K562 (cell line): ENCODE data around the gene PARP4. TPM values are rescaled to one million over a fixed set of nuclear protein-coding genes. Genes with fewer than 3 reads are reported as not detected.

Source experiments
- ATAC-seq: fragments of 200-7000 bp; cut with Tn5 transposase; 3 replicates; pipeline ENCODE4 v1.9.1; 2020; ENCODE audit warnings: moderate library complexity
- BruUV-seq: library from RNA; stranded (reverse); fragments of 400-500 nt; replicated peaks from 2 replicates; lab custom pipeline; 2021; lab: Mats Ljungman, UMichigan
- CTCF ChIA-PET: fragments of 300-600 bp; formaldehyde crosslinking; extraction: SDS; loops from one replicate; lab custom pipeline; 2021; ENCODE audit warnings: low intra/inter-chr PET ratio; lab: Yijun Ruan, JAX
- POLR2A ChIA-PET: fragments of 300-600, 350-650 bp; sonication (Branson Sonifier 250); formaldehyde crosslinking; extraction: SDS; loops from one replicate; lab custom pipeline; 2021; ENCODE audit warnings: antibody characterized with exemption, inconsistent platforms; lab: Yijun Ruan, JAX
- DNase-seq, 4 experiments: peaks; one replicate each; pipeline versions ENCODE4 v3.0.0 to v3.0.0-alpha.2; 2011 to 2018; ENCODE audit warnings: low spot score in 3 of 4, mixed read lengths in 3 of 4; ENCODE audit errors: extremely low read depth in 1 of 4
- FAIRE-seq: peaks from 2 replicates; lab custom pipeline; 2011; peaks lifted over from hg19 to GRCh38; lab: Jason Lieb, UNC
- H2AFZ ChIP-seq: 2 replicates; pipeline ENCODE4 v1.6.0; 2011; ENCODE audit warnings: low read depth, low read length, control low read depth, inconsistent platforms
- H3K27ac ChIP-seq: fragments of 200-600 bp; 3 replicates; pipeline ENCODE4 v1.8.0; 2011; ENCODE audit warnings: low read depth, mild to moderate bottlenecking, control low read depth, inconsistent platforms, low read length, moderate library complexity, mixed read lengths; ENCODE audit errors: extremely low read depth
- H3K27me3 ChIP-seq, 2 experiments: fragments of 300-600 bp in 1 of 2; 2 replicates in 1 of 2; 3 replicates in 1 of 2; pipeline versions ENCODE4 v1.6.0 to v1.8.0; 2011; ENCODE audit warnings: inconsistent platforms in 2 of 2, low read length in 2 of 2, mild to moderate bottlenecking in 1 of 2, mixed read lengths in 1 of 2, moderate library complexity in 1 of 2; ENCODE audit not compliant: control insufficient read depth in 2 of 2, insufficient read depth in 2 of 2
- H3K36me3 ChIP-seq: fragments of 300-600 bp; 3 replicates; pipeline ENCODE4 v1.8.0; 2011; ENCODE audit warnings: mild to moderate bottlenecking, low read length, inconsistent platforms; ENCODE audit not compliant: control insufficient read depth, insufficient read depth
- H3K4me1 ChIP-seq, 2 experiments: fragments of 200-600 bp in 1 of 2; replicated peaks in 1 of 2; 2 replicates in 1 of 2; 3 replicates in 1 of 2; pipeline versions ENCODE4 v1.5.1 to v1.8.0; 2011; ENCODE audit warnings: inconsistent platforms in 2 of 2, low read length in 2 of 2, mild to moderate bottlenecking in 1 of 2, mixed read lengths in 1 of 2, moderate library complexity in 1 of 2; ENCODE audit not compliant: control insufficient read depth in 2 of 2, insufficient read depth in 2 of 2
- H3K4me2 ChIP-seq: 2 replicates; pipeline ENCODE4 v1.6.1; 2011; ENCODE audit warnings: low read length, control low read depth, inconsistent platforms, mixed read lengths; ENCODE audit not compliant: insufficient read depth
- H3K4me3 ChIP-seq: fragments of 200-600 bp; sonication (generic), shearing (Covaris generic); 2 replicates; pipeline ENCODE4 v1.5.1; 2016; ENCODE audit warnings: control low read depth, inconsistent platforms
- H3K79me2 ChIP-seq: fragments of 200-600 bp; 3 replicates; pipeline ENCODE4 v1.8.0; 2011; ENCODE audit warnings: low read length, inconsistent platforms; ENCODE audit not compliant: control insufficient read depth, insufficient read depth
- H3K9ac ChIP-seq, 2 experiments: 2 replicates each; pipeline versions ENCODE4 v1.6.0 to v1.6.1; 2011; ENCODE audit warnings: low read depth in 2 of 2, low read length in 2 of 2, control low read depth in 1 of 2, inconsistent platforms in 1 of 2, mild to moderate bottlenecking in 1 of 2, mixed read lengths in 1 of 2; ENCODE audit not compliant: insufficient read depth in 1 of 2
- H3K9me1 ChIP-seq: one replicate; pipeline ENCODE4 v1.6.0; 2011; ENCODE audit warnings: inconsistent platforms, mild to moderate bottlenecking, low read length, moderate library complexity; ENCODE audit not compliant: control insufficient read depth, insufficient read depth
- H3K9me3 ChIP-seq: replicated peaks from 2 replicates; pipeline ENCODE4 v1.5.1; 2011; ENCODE audit warnings: low read depth, low read length, inconsistent platforms; ENCODE audit not compliant: control insufficient read depth, insufficient read depth
- H4K20me1 ChIP-seq: replicated peaks from 2 replicates; pipeline ENCODE4 v1.6.1; 2011; ENCODE audit warnings: low read length, inconsistent platforms, mixed read lengths; ENCODE audit not compliant: control insufficient read depth, insufficient read depth
- CXXC5 ChIP-seq: fragments of 250-450 bp; sonication (Bioruptor Pico); IDR thresholded peaks from 2 replicates; pipeline ENCODE4 v1.8.0; 2022; ENCODE audit warnings: inconsistent platforms, mild to moderate bottlenecking, moderate library complexity
- JUND ChIP-seq, 2 experiments: IDR thresholded peaks; 2 replicates in 1 of 2; 3 replicates in 1 of 2; pipeline ENCODE4 v1.6.1; 2011; ENCODE audit warnings: borderline replicate concordance in 2 of 2, low read depth in 2 of 2, low read length in 2 of 2, improper control_type of control experiment in 1 of 2, missing biosample characterization in 1 of 2, missing genetic modification characterization in 1 of 2, missing genetic modification reagents in 1 of 2
- MAZ ChIP-seq, 2 experiments: fragments of 450-650 bp in 1 of 2; sonication (generic) in 1 of 2; formaldehyde crosslinking; IDR thresholded peaks in 1 of 2; conservative IDR thresholded peaks in 1 of 2; 2 replicates each; pipeline versions ENCODE4 v1.4.0 to v1.5.0; 2020; ENCODE audit warnings: mild to moderate bottlenecking in 1 of 2, missing genetic modification reagents in 1 of 2
- POLR2G ChIP-seq: fragments of 200-400 bp; formaldehyde crosslinking; IDR thresholded peaks from 2 replicates; pipeline ENCODE4 v1.6.1; 2017; ENCODE audit warnings: low read depth, mild to moderate bottlenecking, antibody characterized with exemption, low read length, moderate library complexity
- POLR3G ChIP-seq: IDR thresholded peaks from 2 replicates; pipeline ENCODE4 v1.6.1; 2011; ENCODE audit not compliant: insufficient read length, insufficient replicate concordance; ENCODE audit errors: extremely low read depth
- TGIF2 ChIP-seq: sonication (generic); formaldehyde crosslinking; IDR thresholded peaks from 2 replicates; pipeline ENCODE4 v1.8.1; 2022; ENCODE audit warnings: mild to moderate bottlenecking, missing genetic modification reagents, moderate library complexity
- THRAP3 ChIP-seq: fragments of 450-650 bp; IDR thresholded peaks from 2 replicates; pipeline ENCODE4 v1.6.1; 2016; ENCODE audit warnings: mild to moderate bottlenecking, inconsistent platforms, borderline replicate concordance
- ZC3H8 ChIP-seq: fragments of 450-650 bp; IDR thresholded peaks from 2 replicates; pipeline ENCODE4 v1.6.1; 2017
- WGBS: fragments of 100-300 bp; shearing (Covaris generic); methylation state at CpG from one replicate; pipeline ENCODE4 v1.1.6; 2016; ENCODE audit warnings: low coverage, mixed read lengths; ENCODE audit not compliant: insufficient coverage; ENCODE audit errors: missing lambda C conversion rate; 5-methylcytosine and 5-hydroxymethylcytosine counted together
- in situ Hi-C: fragments of 300-500 bp; cut with MboI; formaldehyde crosslinking; loops from 4 replicates; pipeline ENCODE4 v1.15.0; 2018; ENCODE audit warnings: inconsistent platforms, mixed read lengths
- intact Hi-C: fragments of 100-400 bp; cut with micrococcal nuclease; formaldehyde crosslinking; loops from 2 replicates; pipeline ENCODE4 v1.14.2; 2022
- polyA plus RNA-seq, 8 experiments: library from polyadenylated mRNA; depleted of rRNA in 4 of 8; stranded (reverse) in 5 of 8; unstranded in 3 of 8; fragments of >200 nt; fragmentation: Nextera tagmentation in 2 of 8; fragmentation: Illumina TruSeq in 1 of 8; extraction: Ambion mirVana in 2 of 8; extraction: Trizol in 1 of 8; gene quantifications; 2 replicates each; pipeline versions ENCODE4 v1.2.1 to v1.2.3, GENCODE V29; 2011 to 2014; ENCODE audit warnings: inconsistent platforms in 1 of 8, missing spikeins in 1 of 8
- total RNA-seq, 7 experiments: library from RNA; depleted of rRNA in 6 of 7; stranded (reverse); fragments of >200 nt in 6 of 7; fragmentation: Illumina TruSeq in 2 of 7; extraction: Trizol in 2 of 7; gene quantifications; 2 replicates each; pipeline versions ENCODE4 v1.2.1 to v1.2.3, GENCODE V29; 2011 to 2021; ENCODE audit warnings: low replicate concordance in 1 of 7

Gene PARP4
- total and polyA plus RNA-seq, 9 of the 15 experiments (the other 6 are each of a cell fraction or from before 2014, with no cell fraction given): 6.3 to 26.3 (median 18.8) TPM

GRCh38 chr13:24511019-24511815, 1.4 kb downstream of the PARP4 start (continued):
- TF ChIP-seq JUND (IDR thresholded peaks at IDR 0.05; ENCODE audit: borderline replicate concordance, low read depth, low read length): 0 out of 2 replicates have a peak, but pooled peaks have one; percentile 3
- no peak for TF ChIP-seq JUND (tag; IDR thresholded peaks at IDR 0.05; ENCODE audit: borderline replicate concordance, low read depth, low read length)
- TF ChIP-seq ZC3H8: no peak
- TF ChIP-seq TGIF2: no peak
- no peak for TF ChIP-seq MAZ (CRISPR knock-in tag; conservative IDR thresholded peaks at IDR 0.05 in 1 of 2, IDR thresholded peaks at IDR 0.05 in 1 of 2)
- 0 out of 2 replicates have a peak, but pooled peaks have one; percentile 20 for TF ChIP-seq CXXC5 (CRISPR knock-in tag)
- no peak for TF ChIP-seq THRAP3

GRCh38 chr13:24506698-24507335, 5.8 kb downstream of the PARP4 start:
- in situ Hi-C loops (no loop called here), intact Hi-C loops (no loop called here)
- TF ChIP-seq POLR3G (no peak), POLR2G (peak; percentile 57)
- Histone ChIP-seq H2AFZ (no peak overlapping the region), H3K4me2 (no peak overlapping the region), H3K79me2 (peaks cover 52% of the 10 kb centered on the region), H3K9me3 (no peaks in the 10 kb centered on the region), H3K9me1 (no peaks in the 10 kb centered on the region), H3K4me1 (peaks cover 23% of the 10 kb centered on the region in 2 experiments), H3K4me3 (no peak overlapping the region), H3K9ac (no peak overlapping the region), H3K36me3 (peaks cover 4% of the 10 kb centered on the region; the same call in 2 of the 3 replicates), H4K20me1 (peaks cover 11% of the 10 kb centered on the region; the same call in 1 of the 2 replicates), H3K27ac (no peak overlapping the region), H3K27me3 (no peaks in the 10 kb centered on the region)
- no peak for DNase-seq
- CTCF ChIA-PET: no interaction called here
- BruUV-seq: no TSS peak
- WGBS: 100% methylated on average over 1 of the region's 50 CpGs
- POLR2A ChIA-PET: interaction anchor here (0.9 to 2.0 kb wide), 5 partner anchors 8 to 53 kb away, joined by 3 to 9 read pairs (median 5); no protein-coding TSS in a partner anchor
- no peak for ATAC-seq
- no peak for FAIRE-seq
